GM10248 (cell line): ENCODE results near the gene AGO3.
"Not testable (repeated sequence)": the region's sequence is repeated elsewhere in the genome, so short reads cannot be mapped to it uniquely, and the experiment has no call there.

Experiments used
- CTCF ChIA-PET: fragments of 300-600 bp; sonication (Branson Sonifier 250); formaldehyde crosslinking; extraction: SDS; loops from one replicate; lab custom pipeline; 2021; ENCODE audit warnings: antibody characterized with exemption; lab: Yijun Ruan, JAX
- POLR2A ChIA-PET: fragments of 350-650 bp; sonication (Branson Sonifier 250); formaldehyde crosslinking; extraction: SDS; loops from one replicate; lab custom pipeline; 2020; ENCODE audit warnings: antibody characterized with exemption; lab: Yijun Ruan, JAX
- DNase-seq: peaks from one replicate; pipeline ENCODE4 v3.0.0; 2012; ENCODE audit errors: extremely low spot score
- CTCF ChIP-seq: IDR thresholded peaks from 2 replicates; pipeline ENCODE4 v1.5.1; 2012; ENCODE audit warnings: mild to moderate bottlenecking, low read depth; ENCODE audit errors: extremely low read depth, missing control alignments, control extremely low read depth

AGO3 gene

GRCh38 chr1:36008546-36009197, 77.8 kb downstream of the AGO3 start:
- ChIA-PET CTCF (no interaction called here), POLR2A (no interaction called here)
- TF ChIP-seq CTCF: no peak
- no peak for DNase-seq

DNA sequence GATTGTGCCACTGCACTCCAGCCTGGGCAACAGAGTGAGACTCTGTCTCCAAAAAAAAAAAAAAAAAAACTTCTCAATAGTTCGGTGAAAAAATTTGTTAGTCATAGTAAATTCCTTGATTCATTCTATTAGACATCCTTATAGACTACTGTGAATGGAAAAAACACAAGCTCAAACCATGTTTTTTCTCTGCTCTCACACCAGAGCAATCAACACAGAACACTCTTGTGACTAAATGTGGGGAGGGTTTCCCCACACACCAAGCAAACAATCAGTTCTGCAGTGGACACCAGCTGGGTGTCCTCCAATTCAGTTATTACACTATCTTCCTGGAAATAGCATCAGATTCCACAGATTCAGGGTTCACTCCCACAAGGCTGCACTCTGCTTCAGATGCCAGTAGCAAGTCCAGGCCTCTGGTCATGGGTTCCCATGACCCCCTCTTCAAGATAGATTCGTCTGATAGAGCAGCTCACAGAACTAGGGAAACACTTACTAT, 83.9 kb downstream of the AGO3 start:
- POLR2A ChIA-PET: no interaction called here
- no peak for TF ChIP-seq CTCF
- no peak for DNase-seq
- CTCF ChIA-PET: interaction anchor here (1.4 kb wide), 1 partner anchor 120 kb away, joined by 3 read pairs; no protein-coding TSS in a partner anchor

DNA sequence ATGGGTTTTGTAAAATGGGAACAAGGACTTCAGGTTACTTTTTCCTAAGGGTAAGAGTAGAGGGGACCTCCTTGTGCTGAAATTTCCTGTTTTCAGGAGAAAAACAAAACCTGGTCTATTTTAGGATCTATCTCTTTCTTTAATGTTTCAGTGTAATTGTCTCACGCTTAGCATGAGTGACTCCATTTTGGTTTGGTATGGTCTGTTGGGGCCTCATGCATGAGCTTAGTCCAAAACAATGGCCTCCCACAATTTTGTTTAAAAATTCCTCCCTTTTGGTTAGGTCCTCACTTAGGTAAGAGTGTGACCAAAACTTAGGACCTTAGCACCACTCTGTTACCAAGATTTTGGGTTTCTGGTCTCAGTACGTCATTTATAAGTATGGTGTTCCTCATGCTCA, 85.8 kb downstream of the AGO3 start:
- POLR2A ChIA-PET: no interaction called here

DNA sequence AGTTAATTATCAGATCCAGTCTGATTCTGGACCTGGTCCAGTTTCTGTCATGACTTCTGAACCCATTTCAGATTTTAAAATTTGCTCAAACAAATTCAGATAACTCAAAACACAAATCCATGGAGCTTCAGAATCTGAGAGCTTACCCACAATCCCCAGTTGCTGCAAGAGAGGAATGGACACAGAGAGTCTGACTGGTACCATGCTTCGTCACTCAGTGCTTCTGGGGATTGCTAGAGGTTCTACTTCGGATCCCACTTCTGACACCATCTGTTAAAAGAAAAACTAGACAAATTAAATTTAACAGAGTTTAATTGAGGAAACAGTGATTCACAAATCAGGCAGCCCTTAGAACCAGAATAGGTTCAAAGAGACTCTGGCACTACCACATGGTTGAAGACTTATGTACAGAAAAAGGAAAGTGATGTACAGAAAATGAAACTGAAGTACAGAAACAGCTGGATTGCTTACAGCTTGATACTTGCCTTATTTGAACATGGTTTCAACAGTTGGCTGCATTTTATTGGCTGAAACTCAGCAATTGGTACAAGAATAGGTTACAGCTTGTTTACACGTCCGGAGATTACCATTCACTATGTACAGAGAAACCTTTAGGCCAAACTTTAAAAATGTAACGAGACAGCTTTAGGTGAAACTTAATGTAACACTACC, 92.3 kb downstream of the AGO3 start:
- DNase-seq: peak; percentile 57
- POLR2A ChIA-PET: no interaction called here
- CTCF ChIA-PET: interaction anchor here (0.9 to 1.1 kb wide), 3 partner anchors 11 to 140 kb away, joined by 3 read pairs; partner anchors contain the start of gene AGO1
- TF ChIP-seq CTCF: no peak

More for the DNA sequence above, 85.8 kb downstream of the AGO3 start:
- CTCF ChIA-PET: no interaction called here
- DNase-seq: no peak
- no peak for TF ChIP-seq CTCF

GRCh38 chr1:36024024-36024423, 93.1 kb downstream of the AGO3 start:
- DNase-seq, POLR2A ChIA-PET: not testable (repeated sequence)
- CTCF ChIA-PET: interaction anchor here (1.0 to 1.1 kb wide), 2 partner anchors 12 to 107 kb away, joined by 3 read pairs; no protein-coding TSS in a partner anchor

DNA sequence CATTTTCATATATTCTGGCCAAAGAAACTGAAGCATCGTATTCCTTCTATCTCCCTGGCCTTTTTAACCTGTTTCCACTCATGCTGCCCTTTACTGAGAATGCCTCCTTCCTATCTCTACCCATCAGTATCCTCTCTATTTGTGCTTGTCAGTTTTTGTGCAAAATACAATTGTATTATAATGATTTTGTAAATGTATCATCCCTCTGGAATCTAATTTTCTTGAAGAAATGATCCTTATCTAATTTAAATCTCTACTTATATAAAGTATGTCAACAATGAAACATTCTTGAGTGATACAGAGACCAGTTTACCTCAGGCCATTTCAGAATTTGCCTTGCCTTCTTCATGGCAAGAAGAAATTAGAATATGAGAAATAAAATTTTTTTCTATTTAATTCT, 93.9 kb downstream of the AGO3 start:
- no peak for DNase-seq
- POLR2A ChIA-PET: no interaction called here
- CTCF ChIA-PET: interaction anchor here (1.0 kb wide), 1 partner anchor 38 kb away, joined by 3 read pairs; no protein-coding TSS in a partner anchor
- no peak for TF ChIP-seq CTCF

DNA sequence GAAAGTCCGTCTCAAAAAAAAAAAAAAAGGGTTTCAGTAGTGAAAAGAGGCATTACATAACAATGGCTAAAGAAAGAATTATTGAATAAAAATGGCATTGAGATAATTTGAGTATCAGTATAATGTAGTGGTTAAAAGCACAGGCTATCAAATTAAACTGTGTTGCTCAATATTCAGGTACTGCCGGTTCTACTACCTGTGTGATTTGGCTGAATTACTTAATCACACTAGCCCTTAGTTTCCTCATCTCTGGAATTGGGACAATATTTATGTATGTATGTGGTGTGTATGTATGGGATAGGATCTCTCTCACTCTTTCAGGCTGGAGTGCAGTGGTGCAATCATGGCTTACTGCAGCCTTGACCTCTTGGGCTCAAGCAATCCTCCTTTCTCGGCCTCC, 96.9 kb downstream of the AGO3 start:
- POLR2A ChIA-PET: no interaction called here
- no peak for TF ChIP-seq CTCF
- no peak for DNase-seq
- CTCF ChIA-PET: no interaction called here
